Neural progenitor cell (in vitro differentiated cells): Measurements from ENCODE around the gene PPM1E. TPM values are rescaled to one million over a fixed set of nuclear protein-coding genes. Genes with fewer than 3 reads are reported as not detected.

Source experiments
- DNase-seq: peaks from one replicate; pipeline ENCODE4 v3.0.0-alpha.2; 2016; ENCODE audit warnings: low spot score
- H2AFZ ChIP-seq: fragments of 200-600 bp; sonication (generic); replicated peaks from 2 replicates; pipeline ENCODE4 v1.6.1; 2016; ENCODE audit warnings: antibody characterized with exemption
- H3F3A ChIP-seq: fragments of 200-600 bp; sonication (generic); 2 replicates; pipeline ENCODE4 v1.6.1; 2016; ENCODE audit warnings: antibody characterized with exemption, low read depth
- H3K27ac ChIP-seq: fragments of 200-600 bp; sonication (generic); 2 replicates; pipeline ENCODE4 v1.5.1; 2016; ENCODE audit warnings: mild to moderate bottlenecking
- H3K27me3 ChIP-seq: fragments of 200-600 bp; sonication (generic); 2 replicates; pipeline ENCODE4 v1.6.1; 2016; ENCODE audit warnings: mild to moderate bottlenecking, moderate library complexity
- H3K36me3 ChIP-seq: fragments of 200-600 bp; sonication (generic); 2 replicates; pipeline ENCODE4 v1.5.1; 2016
- H3K4me1 ChIP-seq: fragments of 200-600 bp; sonication (generic); 2 replicates; pipeline ENCODE4 v1.6.1; 2016; ENCODE audit warnings: mixed run types
- H3K4me2 ChIP-seq: fragments of 200-600 bp; sonication (generic); 2 replicates; pipeline ENCODE4 v1.6.1; 2016
- H3K4me3 ChIP-seq: fragments of 200-600 bp; sonication (generic); 2 replicates; pipeline ENCODE4 v1.5.1; 2016
- H3K79me2 ChIP-seq: fragments of 200-600 bp; sonication (generic); 2 replicates; pipeline ENCODE4 v1.6.1; 2016; ENCODE audit warnings: low read depth
- H3K9ac ChIP-seq: fragments of 200-600 bp; sonication (generic); 2 replicates; pipeline ENCODE4 v1.6.1; 2016
- H3K9me3 ChIP-seq: fragments of 200-600 bp; sonication (generic); 2 replicates; pipeline ENCODE4 v1.5.1; 2016; ENCODE audit warnings: low read depth
- H4K20me1 ChIP-seq: fragments of 200-600 bp; sonication (generic); 2 replicates; pipeline ENCODE4 v1.6.1; 2016; ENCODE audit warnings: low read depth
- H3K27ac Mint-ChIP-seq: 3 replicates; pipeline ENCODE4 v1.8.0; 2021; ENCODE audit warnings: mixed read lengths
- H3K27me3 Mint-ChIP-seq: 2 replicates; pipeline ENCODE4 v1.8.0; 2022; ENCODE audit warnings: low read depth, mild to moderate bottlenecking, inconsistent platforms, moderate library complexity, mixed read lengths; ENCODE audit not compliant: insufficient read depth
- H3K36me3 Mint-ChIP-seq: 3 replicates; pipeline ENCODE4 v1.8.0; 2021; ENCODE audit warnings: mixed read lengths
- H3K4me1 Mint-ChIP-seq: 3 replicates; pipeline ENCODE4 v1.8.0; 2021; ENCODE audit warnings: mixed read lengths
- H3K4me3 Mint-ChIP-seq: 3 replicates; pipeline ENCODE4 v1.8.0; 2021; ENCODE audit warnings: mild to moderate bottlenecking, moderate library complexity, mixed read lengths
- H3K9me3 Mint-ChIP-seq: 3 replicates; pipeline ENCODE4 v1.8.0; 2020; ENCODE audit warnings: mixed read lengths
- CTCF ChIP-seq: fragments of 200-600 bp; sonication (generic); IDR thresholded peaks from 2 replicates; pipeline ENCODE4 v1.5.1; 2017; ENCODE audit warnings: antibody characterized with exemption, mild to moderate bottlenecking
- EZH2 ChIP-seq: fragments of 200-600 bp; sonication (generic); IDR thresholded peaks from 2 replicates; pipeline ENCODE4 v1.6.1; 2017; ENCODE audit warnings: antibody characterized with exemption, mild to moderate bottlenecking, moderate library complexity
- EZH2phosphoT487 ChIP-seq: fragments of 200-600 bp; sonication (generic); IDR thresholded peaks from 2 replicates; pipeline ENCODE4 v1.6.1; 2017; ENCODE audit warnings: antibody characterized with exemption
- total RNA-seq: library from RNA; depleted of rRNA; stranded (reverse); fragments of >200 nt; gene quantifications from 2 replicates; pipeline ENCODE4 v1.2.3, GENCODE V29; 2015; ENCODE audit warnings: low replicate concordance

Gene PPM1E
- total RNA-seq, 1 donor from 2014 or later, result 18.8 TPM

GRCh38 chr17:58722274-58722673 is 33.4 kb upstream of the PPM1E start:
- TF ChIP-seq EZH2phosphoT487, result no peak
- TF ChIP-seq CTCF, result no peak
- no peak for TF ChIP-seq EZH2

GRCh38 chr17:58722696-58723095 is 33.0 kb upstream of the PPM1E start:
- H3K27me3 ChIP-seq, result no peaks in the 10 kb centered on the region
- no peaks in the 10 kb centered on the region for H4K20me1 ChIP-seq
- H3K4me3 ChIP-seq, result no peak overlapping the region
- H3K4me1 ChIP-seq, result no peaks in the 10 kb centered on the region
- no peaks in the 10 kb centered on the region for H3K9me3 Mint-ChIP-seq
- H3K36me3 Mint-ChIP-seq, result peaks cover 2% of the 10 kb centered on the region
- H2AFZ ChIP-seq, result no peak overlapping the region
- no peak overlapping the region for H3K4me3 Mint-ChIP-seq
- H3K79me2 ChIP-seq, result no peaks in the 10 kb centered on the region
- H3F3A ChIP-seq, result no peaks in the 10 kb centered on the region
- TF ChIP-seq CTCF, result no peak
- TF ChIP-seq EZH2, result no peak
- no peak for TF ChIP-seq EZH2phosphoT487
- H3K4me1 Mint-ChIP-seq, result no peaks in the 10 kb centered on the region
- no peak overlapping the region for H3K9ac ChIP-seq
- no peak overlapping the region for H3K27ac Mint-ChIP-seq
- DNase-seq, result no peak
- H3K9me3 ChIP-seq, result no peaks in the 10 kb centered on the region
- peaks cover 2% of the 10 kb centered on the region for H3K27me3 Mint-ChIP-seq
- H3K27ac ChIP-seq, result no peak overlapping the region
- peaks cover 3% of the 10 kb centered on the region for H3K36me3 ChIP-seq
- H3K4me2 ChIP-seq, result no peak overlapping the region

More at GRCh38 chr17:58722274-58722673, 33.4 kb upstream of the PPM1E start:
- Histone ChIP-seq H3K36me3 (peaks cover 3% of the 10 kb centered on the region), H4K20me1 (no peaks in the 10 kb centered on the region), H3K27ac (no peak overlapping the region), H3K9me3 (no peaks in the 10 kb centered on the region), H3K4me1 (no peaks in the 10 kb centered on the region), H3K27me3 (no peaks in the 10 kb centered on the region), H3K4me3 (no peak overlapping the region), H2AFZ (no peak overlapping the region), H3K79me2 (no peaks in the 10 kb centered on the region), H3K4me2 (no peak overlapping the region), H3F3A (no peaks in the 10 kb centered on the region), H3K9ac (no peak overlapping the region)
- Mint-ChIP-seq H3K27ac (no peak overlapping the region), H3K36me3 (peaks cover 2% of the 10 kb centered on the region), H3K4me3 (no peak overlapping the region), H3K9me3 (no peaks in the 10 kb centered on the region), H3K4me1 (no peaks in the 10 kb centered on the region), H3K27me3 (peaks cover 2% of the 10 kb centered on the region)
- no peak for DNase-seq

GRCh38 chr17:58728798-58729197 is 26.9 kb upstream of the PPM1E start:
- no peaks in the 10 kb centered on the region for H3K27me3 ChIP-seq
- no peak overlapping the region for H3K9ac ChIP-seq
- no peak overlapping the region for H3K4me2 ChIP-seq
- no peak for DNase-seq
- no peaks in the 10 kb centered on the region for H4K20me1 ChIP-seq
- no peaks in the 10 kb centered on the region for H3K79me2 ChIP-seq
- Mint-ChIP-seq H3K4me1 (no peaks in the 10 kb centered on the region), H3K36me3 (peaks cover 2% of the 10 kb centered on the region), H3K27me3 (peaks cover 3% of the 10 kb centered on the region), H3K4me3 (no peak overlapping the region), H3K27ac (no peak overlapping the region), H3K9me3 (no peaks in the 10 kb centered on the region)
- H3K9me3 ChIP-seq, result no peaks in the 10 kb centered on the region
- no peaks in the 10 kb centered on the region for H3K36me3 ChIP-seq
- H2AFZ ChIP-seq, result no peak overlapping the region
- no peaks in the 10 kb centered on the region for H3K4me1 ChIP-seq
- H3K4me3 ChIP-seq, result no peak overlapping the region
- no peaks in the 10 kb centered on the region for H3F3A ChIP-seq
- H3K27ac ChIP-seq, result no peak overlapping the region
- TF ChIP-seq EZH2 (no peak), EZH2phosphoT487 (no peak), CTCF (no peak)
